ENCODE measurements around the gene RASGRP4. TPM values are rescaled to one million over a fixed set of nuclear protein-coding genes. Genes with fewer than 3 reads are reported as not detected.
A peak's percentile ranks its signal among the peaks of the same experiment; 100 is the strongest.

RASGRP4 gene
- total and polyA plus RNA-seq, 2 donors from 2014 or later = 0.80 to 3.6 TPM

GRCh38 chr19:38391911-38392464 is 34.0 kb downstream of the RASGRP4 start:
- no peak for FAIRE-seq

GRCh38 chr19:38389957-38390924 is 35.8 kb downstream of the RASGRP4 start:
- intact Hi-C loops (cut with DNase I) = loop anchor here (10.0 kb wide), 1 partner anchor 235 kb away; no protein-coding TSS in a partner anchor
- Histone ChIP-seq H3K9ac (ENCODE audit: low read length in 3 of 3) (no peak overlapping the region), H3K36me3 (ENCODE audit: control insufficient read depth in 2 of 3, insufficient read depth in 3 of 3, low read length in 3 of 3) (no peaks in the 10 kb centered on the region), H3K9me3 (ENCODE audit: control insufficient read depth in 2 of 3, insufficient read depth in 1 of 3, low read length in 3 of 3) (no peaks in the 10 kb centered on the region), H3K27ac (ENCODE audit: low read depth in 2 of 2, low read length in 2 of 2) (no peak overlapping the region), H3K27me3 (ENCODE audit: control insufficient read depth, insufficient read depth, low read length) (peaks cover 11% of the 10 kb centered on the region), H3K4me3 (ENCODE audit: low read length in 3 of 3) (no peak overlapping the region), H3K4me1 (ENCODE audit: control insufficient read depth in 2 of 3, insufficient read depth in 2 of 3, low read depth in 1 of 3, low read length in 3 of 3) (peaks cover 0 to 4% (median 0%) of the 10 kb centered on the region in 3 donors)
- no peak for TF ChIP-seq CTCF (IDR thresholded peaks at IDR 0.05; ENCODE audit: borderline replicate concordance, extremely low read depth, insufficient read depth)
- peak in 1 of 5 donors; percentile 71 for DNase-seq
- FAIRE-seq = no peak

More at GRCh38 chr19:38391911-38392464, 34.0 kb downstream of the RASGRP4 start:
- no peak for TF ChIP-seq CTCF (IDR thresholded peaks at IDR 0.05; ENCODE audit: borderline replicate concordance, extremely low read depth, insufficient read depth)
- peaks cover 0 to 4% (median 0%) of the 10 kb centered on the region in 3 donors for H3K4me1 ChIP-seq (ENCODE audit: control insufficient read depth in 2 of 3, insufficient read depth in 2 of 3, low read depth in 1 of 3, low read length in 3 of 3)
- H3K36me3 ChIP-seq (ENCODE audit: control insufficient read depth in 2 of 3, insufficient read depth in 3 of 3, low read length in 3 of 3) = no peaks in the 10 kb centered on the region
- H3K27me3 ChIP-seq (ENCODE audit: control insufficient read depth, insufficient read depth, low read length) = peaks cover 12% of the 10 kb centered on the region
- H3K4me3 ChIP-seq (ENCODE audit: low read length in 3 of 3) = no peak overlapping the region
- intact Hi-C loops (cut with DNase I) = loop anchor here (10.0 kb wide), 1 partner anchor 233 kb away; no protein-coding TSS in a partner anchor
- H3K9ac ChIP-seq (ENCODE audit: low read length in 3 of 3) = no peak overlapping the region
- no peak for DNase-seq
- H3K27ac ChIP-seq (ENCODE audit: low read depth in 2 of 2, low read length in 2 of 2) = no peak overlapping the region
- H3K9me3 ChIP-seq (ENCODE audit: control insufficient read depth in 2 of 3, insufficient read depth in 1 of 3, low read length in 3 of 3) = no peaks in the 10 kb centered on the region

GRCh38 chr19:38389101-38389925 is 36.7 kb downstream of the RASGRP4 start:
- no peak overlapping the region for H3K27ac ChIP-seq (ENCODE audit: low read depth in 2 of 2, low read length in 2 of 2)
- H3K4me1 ChIP-seq (ENCODE audit: control insufficient read depth in 2 of 3, insufficient read depth in 2 of 3, low read depth in 1 of 3, low read length in 3 of 3) = peaks cover 0 to 4% (median 0%) of the 10 kb centered on the region in 3 donors
- H3K4me3 ChIP-seq (ENCODE audit: low read length in 3 of 3) = peak overlapping the region; percentile 17 to 47 (median 29)
- FAIRE-seq (no peak), DNase-seq (peak in 3 of 5 donors; percentile 56 to 87 (median 62))
- peak overlapping the region in 1 of 3 donors; percentile 34 for H3K9ac ChIP-seq (ENCODE audit: low read length in 3 of 3)
- no peaks in the 10 kb centered on the region for H3K9me3 ChIP-seq (ENCODE audit: control insufficient read depth in 2 of 3, insufficient read depth in 1 of 3, low read length in 3 of 3)
- H3K36me3 ChIP-seq (ENCODE audit: control insufficient read depth in 2 of 3, insufficient read depth in 3 of 3, low read length in 3 of 3) = no peaks in the 10 kb centered on the region
- peaks cover 9% of the 10 kb centered on the region for H3K27me3 ChIP-seq (ENCODE audit: control insufficient read depth, insufficient read depth, low read length)
- no peak for TF ChIP-seq CTCF (IDR thresholded peaks at IDR 0.05; ENCODE audit: borderline replicate concordance, extremely low read depth, insufficient read depth)
- intact Hi-C loops (cut with DNase I) = no loop called here

Data from kidney (tissue), 14 donors.